HL-60 (cell line): ENCODE results near the gene GCK.

ENCODE experiments used
- TF ChIP-seq, protein P1 (sequence below): IDR thresholded peaks from one replicate; pipeline ENCODE4 v1.5.1; 2011; ENCODE audit warnings: low read length, control low read depth, inconsistent platforms; ENCODE audit not compliant: insufficient read depth
- TF ChIP-seq, protein P2 (sequence below): IDR thresholded peaks from 2 replicates; pipeline ENCODE4 v1.6.1; 2012; ENCODE audit warnings: low read depth; ENCODE audit not compliant: insufficient replicate concordance

- TF ChIP-seq, protein P1, sequence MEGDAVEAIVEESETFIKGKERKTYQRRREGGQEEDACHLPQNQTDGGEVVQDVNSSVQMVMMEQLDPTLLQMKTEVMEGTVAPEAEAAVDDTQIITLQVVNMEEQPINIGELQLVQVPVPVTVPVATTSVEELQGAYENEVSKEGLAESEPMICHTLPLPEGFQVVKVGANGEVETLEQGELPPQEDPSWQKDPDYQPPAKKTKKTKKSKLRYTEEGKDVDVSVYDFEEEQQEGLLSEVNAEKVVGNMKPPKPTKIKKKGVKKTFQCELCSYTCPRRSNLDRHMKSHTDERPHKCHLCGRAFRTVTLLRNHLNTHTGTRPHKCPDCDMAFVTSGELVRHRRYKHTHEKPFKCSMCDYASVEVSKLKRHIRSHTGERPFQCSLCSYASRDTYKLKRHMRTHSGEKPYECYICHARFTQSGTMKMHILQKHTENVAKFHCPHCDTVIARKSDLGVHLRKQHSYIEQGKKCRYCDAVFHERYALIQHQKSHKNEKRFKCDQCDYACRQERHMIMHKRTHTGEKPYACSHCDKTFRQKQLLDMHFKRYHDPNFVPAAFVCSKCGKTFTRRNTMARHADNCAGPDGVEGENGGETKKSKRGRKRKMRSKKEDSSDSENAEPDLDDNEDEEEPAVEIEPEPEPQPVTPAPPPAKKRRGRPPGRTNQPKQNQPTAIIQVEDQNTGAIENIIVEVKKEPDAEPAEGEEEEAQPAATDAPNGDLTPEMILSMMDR, result no peak
- TF ChIP-seq, protein P2, sequence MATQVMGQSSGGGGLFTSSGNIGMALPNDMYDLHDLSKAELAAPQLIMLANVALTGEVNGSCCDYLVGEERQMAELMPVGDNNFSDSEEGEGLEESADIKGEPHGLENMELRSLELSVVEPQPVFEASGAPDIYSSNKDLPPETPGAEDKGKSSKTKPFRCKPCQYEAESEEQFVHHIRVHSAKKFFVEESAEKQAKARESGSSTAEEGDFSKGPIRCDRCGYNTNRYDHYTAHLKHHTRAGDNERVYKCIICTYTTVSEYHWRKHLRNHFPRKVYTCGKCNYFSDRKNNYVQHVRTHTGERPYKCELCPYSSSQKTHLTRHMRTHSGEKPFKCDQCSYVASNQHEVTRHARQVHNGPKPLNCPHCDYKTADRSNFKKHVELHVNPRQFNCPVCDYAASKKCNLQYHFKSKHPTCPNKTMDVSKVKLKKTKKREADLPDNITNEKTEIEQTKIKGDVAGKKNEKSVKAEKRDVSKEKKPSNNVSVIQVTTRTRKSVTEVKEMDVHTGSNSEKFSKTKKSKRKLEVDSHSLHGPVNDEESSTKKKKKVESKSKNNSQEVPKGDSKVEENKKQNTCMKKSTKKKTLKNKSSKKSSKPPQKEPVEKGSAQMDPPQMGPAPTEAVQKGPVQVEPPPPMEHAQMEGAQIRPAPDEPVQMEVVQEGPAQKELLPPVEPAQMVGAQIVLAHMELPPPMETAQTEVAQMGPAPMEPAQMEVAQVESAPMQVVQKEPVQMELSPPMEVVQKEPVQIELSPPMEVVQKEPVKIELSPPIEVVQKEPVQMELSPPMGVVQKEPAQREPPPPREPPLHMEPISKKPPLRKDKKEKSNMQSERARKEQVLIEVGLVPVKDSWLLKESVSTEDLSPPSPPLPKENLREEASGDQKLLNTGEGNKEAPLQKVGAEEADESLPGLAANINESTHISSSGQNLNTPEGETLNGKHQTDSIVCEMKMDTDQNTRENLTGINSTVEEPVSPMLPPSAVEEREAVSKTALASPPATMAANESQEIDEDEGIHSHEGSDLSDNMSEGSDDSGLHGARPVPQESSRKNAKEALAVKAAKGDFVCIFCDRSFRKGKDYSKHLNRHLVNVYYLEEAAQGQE, result no peak
Measured at GRCh38 chr7:44224080-44224973, 35.1 kb upstream of the GCK start.
